Upper lobe of left lung (tissue), 4 donors: ENCODE data around the gene CTSF.

Experiments used
- EP300 ChIP-seq, 4 donors: sonication (generic); formaldehyde crosslinking; IDR thresholded peaks; one replicate each; pipeline ENCODE4 v1.5.1; 2017; ENCODE audit warnings: antibody characterized with exemption in 4 of 4, control low read depth in 2 of 4
- POLR2A ChIP-seq, 4 donors: fragments of 450-650 bp; IDR thresholded peaks; one replicate each; pipeline ENCODE4 v1.5.1; 2016 to 2017; ENCODE audit warnings: antibody characterized with exemption in 4 of 4, mild to moderate bottlenecking in 2 of 4
- TF ChIP-seq, protein P1 (sequence below), 6 experiments: fragments of 450-650 bp in 4 of 6; fragments of 200-600 bp in 2 of 6; sonication (generic) in 2 of 6; IDR thresholded peaks; one replicate each; pipeline ENCODE4 v1.5.1; 2016 to 2019; ENCODE audit warnings: antibody characterized with exemption in 6 of 6

DNA sequence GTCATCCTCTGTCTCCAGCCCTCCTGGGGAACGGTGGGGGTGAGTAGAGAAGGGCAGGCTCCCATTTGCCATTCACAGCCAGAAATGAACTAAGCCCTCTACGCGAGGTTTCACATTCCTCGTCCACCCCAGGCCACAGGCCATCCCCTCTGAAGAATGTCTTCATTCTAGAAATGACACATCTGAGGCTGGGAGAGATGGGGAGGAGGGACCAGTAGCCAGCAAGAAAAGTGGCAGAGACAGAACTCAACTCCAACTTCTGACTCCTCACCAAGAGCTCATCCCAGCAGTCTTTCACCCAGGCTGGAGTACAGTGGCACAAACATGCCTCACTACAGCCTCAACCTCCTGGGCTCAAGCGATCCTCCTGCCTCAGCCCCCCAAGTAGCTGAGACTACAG, 3.4 kb downstream of the CTSF start:
- TF ChIP-seq POLR2A (IDR thresholded peaks at IDR 0.05) = no peak
- TF ChIP-seq, protein P1, sequence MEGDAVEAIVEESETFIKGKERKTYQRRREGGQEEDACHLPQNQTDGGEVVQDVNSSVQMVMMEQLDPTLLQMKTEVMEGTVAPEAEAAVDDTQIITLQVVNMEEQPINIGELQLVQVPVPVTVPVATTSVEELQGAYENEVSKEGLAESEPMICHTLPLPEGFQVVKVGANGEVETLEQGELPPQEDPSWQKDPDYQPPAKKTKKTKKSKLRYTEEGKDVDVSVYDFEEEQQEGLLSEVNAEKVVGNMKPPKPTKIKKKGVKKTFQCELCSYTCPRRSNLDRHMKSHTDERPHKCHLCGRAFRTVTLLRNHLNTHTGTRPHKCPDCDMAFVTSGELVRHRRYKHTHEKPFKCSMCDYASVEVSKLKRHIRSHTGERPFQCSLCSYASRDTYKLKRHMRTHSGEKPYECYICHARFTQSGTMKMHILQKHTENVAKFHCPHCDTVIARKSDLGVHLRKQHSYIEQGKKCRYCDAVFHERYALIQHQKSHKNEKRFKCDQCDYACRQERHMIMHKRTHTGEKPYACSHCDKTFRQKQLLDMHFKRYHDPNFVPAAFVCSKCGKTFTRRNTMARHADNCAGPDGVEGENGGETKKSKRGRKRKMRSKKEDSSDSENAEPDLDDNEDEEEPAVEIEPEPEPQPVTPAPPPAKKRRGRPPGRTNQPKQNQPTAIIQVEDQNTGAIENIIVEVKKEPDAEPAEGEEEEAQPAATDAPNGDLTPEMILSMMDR (IDR thresholded peaks at IDR 0.05) = no peak
- no peak for TF ChIP-seq EP300 (IDR thresholded peaks at IDR 0.05)
